ENCODE results near the gene WDR77.

The WDR77 gene

GRCh38 chr1:111439461-111440351 is 9.3 kb downstream of the WDR77 start:
- no peak for DNase-seq (ENCODE audit: low spot score)

DNA sequence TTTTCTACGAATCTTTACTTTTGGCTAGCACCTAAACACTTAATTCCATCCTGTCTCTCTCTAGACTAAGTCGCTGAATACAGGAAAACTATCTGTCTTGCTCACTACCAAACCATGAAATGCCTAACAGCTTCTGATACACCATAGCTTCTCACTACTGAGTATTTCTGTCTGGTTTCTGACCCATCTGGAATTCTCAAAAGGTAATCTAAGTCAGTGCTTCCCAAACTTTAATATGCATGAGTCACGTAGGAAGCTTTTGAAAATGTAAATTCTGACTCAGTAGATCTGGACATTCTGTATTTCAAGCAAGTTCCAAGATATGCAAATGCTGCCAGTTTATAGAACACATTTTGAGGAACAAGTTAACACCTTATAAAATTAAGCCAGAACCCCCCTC is 12.3 kb downstream of the WDR77 start:
- DNase-seq (ENCODE audit: low spot score): no peak

DNA sequence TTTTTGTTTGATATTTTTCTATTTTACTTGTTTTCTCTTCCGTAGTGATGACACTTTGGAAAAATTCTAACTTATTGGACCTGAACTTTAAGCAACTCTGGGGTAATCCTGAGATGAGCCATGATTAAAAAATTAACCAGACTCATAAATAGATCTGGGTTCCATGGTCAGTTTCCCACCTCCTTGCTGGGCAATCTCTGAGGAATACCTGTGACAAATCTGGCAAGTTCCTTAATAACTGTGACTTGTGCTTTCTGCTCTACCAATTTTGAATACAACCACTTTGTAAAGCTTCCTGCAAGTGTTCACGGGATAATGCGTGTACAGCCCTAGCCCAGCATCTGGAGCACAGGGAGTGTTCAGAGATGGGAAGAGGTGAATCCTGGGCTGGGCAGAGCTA is 24.8 kb downstream of the WDR77 start:
- no peak for DNase-seq (ENCODE audit: low spot score)

GRCh38 chr1:111422546-111423391 is 26.3 kb downstream of the WDR77 start:
- DNase-seq (ENCODE audit: low spot score): no peak

- no peak for DNase-seq (ENCODE audit: low spot score)
These were observed 28.7 kb downstream of the WDR77 start for GRCh38 chr1:111420377-111420776.

GRCh38 chr1:111419037-111419436 is 30.0 kb downstream of the WDR77 start:
- DNase-seq (ENCODE audit: low spot score): no peak

DNA sequence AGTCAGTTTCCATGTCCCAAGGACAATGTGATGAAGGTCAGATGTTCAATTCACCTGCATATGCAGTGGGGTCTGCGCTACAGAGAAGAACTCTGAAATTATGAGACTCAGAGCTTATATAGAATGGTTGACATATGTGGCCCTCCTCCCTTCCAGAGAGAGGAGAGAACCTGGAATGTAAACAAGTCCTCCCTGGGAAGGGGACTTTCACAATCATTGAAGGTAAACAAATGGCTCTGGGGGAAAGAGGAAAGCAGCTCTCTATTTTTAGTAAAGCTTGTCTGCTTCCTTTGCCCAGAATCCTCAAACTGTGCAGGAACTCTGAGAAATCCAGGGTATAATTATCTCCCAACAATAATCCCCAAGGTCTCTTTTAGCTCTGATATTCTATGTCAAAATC is 31.3 kb downstream of the WDR77 start:
- no peak for DNase-seq (ENCODE audit: low spot score)

DNA sequence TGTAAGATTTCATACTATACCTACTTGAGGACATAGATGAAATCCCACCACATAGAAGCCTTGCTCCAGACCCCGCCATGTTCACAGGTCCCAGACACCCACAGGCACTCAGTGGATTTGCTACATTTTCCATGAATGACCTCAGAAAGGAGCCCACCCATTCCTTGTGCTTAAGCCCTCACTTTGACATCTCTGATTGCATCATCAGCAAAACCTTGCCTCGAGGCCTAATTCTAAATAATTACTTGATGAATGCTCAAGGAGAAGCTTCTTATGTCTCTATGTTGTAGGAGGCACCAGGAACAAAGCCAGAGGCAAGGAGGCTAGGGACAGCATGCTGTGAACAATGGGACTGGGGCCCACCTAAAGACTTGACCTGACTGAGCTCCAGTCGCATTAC is 33.6 kb downstream of the WDR77 start:
- DNase-seq (ENCODE audit: low spot score): no peak

GRCh38 chr1:111414756-111415155 is 34.3 kb downstream of the WDR77 start:
- no peak for DNase-seq (ENCODE audit: low spot score)

DNA sequence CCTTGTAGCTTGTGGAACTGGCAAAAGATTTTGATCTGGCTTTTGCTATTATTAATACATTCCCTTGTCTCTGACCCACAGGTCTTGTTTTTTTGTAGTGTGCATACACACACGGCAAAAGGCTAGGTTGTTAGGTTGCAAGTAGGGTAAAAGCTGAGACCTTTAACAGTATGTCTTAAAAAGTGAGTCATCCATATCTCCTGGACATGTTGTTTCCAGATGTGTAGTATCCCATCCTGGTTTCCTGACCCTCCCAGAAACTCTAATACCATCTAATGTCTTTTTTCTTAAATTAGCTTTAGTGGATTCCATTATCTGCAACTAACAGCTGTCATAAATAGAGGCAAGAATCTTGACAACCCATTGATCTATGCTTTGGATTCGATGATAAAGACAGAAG is 36.2 kb downstream of the WDR77 start:
- DNase-seq (ENCODE audit: low spot score): no peak

GRCh38 chr1:111407301-111407700 is 41.8 kb downstream of the WDR77 start:
- DNase-seq (ENCODE audit: low spot score): no peak

DNA sequence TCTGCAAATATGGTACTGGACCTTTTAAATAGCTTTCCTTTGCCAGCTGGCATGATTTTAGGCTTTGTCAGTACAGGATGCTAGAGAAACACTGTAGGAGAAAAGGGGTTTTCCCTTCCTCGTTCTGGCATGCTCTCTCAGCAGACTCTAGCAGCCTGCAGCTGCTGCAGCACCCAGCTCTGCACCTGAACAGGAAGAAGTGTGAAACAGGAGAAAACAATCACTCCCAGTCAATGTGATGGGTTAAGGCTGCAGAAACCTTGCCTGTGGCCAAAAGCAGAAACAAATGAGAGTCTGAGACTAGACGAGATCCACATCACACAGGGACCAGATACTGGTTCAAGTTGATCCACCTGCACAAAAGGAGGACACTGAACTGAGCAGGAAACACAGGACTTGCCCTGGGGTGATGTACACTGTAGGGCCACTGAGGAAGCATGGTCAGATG is 42.7 kb downstream of the WDR77 start:
- peak; percentile 79 for DNase-seq (ENCODE audit: low spot score)

- peak; percentile 40 for DNase-seq (ENCODE audit: low spot score)
These were observed 44.5 kb downstream of the WDR77 start for GRCh38 chr1:111404588-111404987.

DNA sequence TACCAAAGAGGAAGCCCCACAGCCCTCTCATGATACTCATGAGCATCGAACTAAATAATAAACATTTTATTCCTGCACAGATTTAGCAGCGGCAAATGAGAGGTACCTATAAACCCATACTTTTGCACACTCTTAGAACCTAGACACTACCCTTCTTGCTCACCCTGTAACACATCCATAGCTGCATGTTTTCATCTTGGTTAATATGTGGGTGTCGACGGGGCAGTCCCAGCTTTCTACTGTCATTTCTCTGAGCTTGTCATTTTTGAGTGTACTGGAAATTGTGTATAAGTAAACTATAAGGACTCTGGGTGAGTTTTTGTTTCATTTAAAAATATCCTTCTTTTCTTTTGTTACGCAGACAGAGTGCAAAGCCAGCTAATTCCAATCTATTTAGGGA is 47.0 kb downstream of the WDR77 start:
- DNase-seq (ENCODE audit: low spot score): no peak

- DNase-seq (ENCODE audit: low spot score): peak; percentile 40
These were observed 49.1 kb downstream of the WDR77 start for GRCh38 chr1:111399792-111400610.

DNA sequence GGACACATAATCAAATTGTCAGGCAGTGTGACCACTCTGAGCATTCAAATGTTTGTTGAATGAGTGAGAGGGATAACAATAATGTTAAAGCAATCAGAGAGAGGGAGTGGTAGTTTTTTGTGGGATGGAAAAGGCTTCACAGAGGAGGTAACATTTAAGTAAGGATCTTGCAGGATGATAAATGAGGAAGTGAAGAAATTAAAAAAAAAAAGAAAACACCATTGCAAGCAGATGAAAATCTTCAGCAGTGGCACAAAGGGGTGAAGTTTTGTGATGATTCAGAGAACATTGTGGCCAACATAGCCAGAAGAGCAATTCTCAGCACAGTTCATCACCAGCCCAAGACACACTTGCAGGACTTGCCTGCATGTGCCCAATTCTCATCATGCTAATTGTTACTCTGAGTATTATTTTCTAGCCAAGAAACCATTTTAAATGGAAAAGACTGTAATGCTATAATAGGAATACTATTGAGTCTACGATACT is 56.6 kb downstream of the WDR77 start:
- DNase-seq (ENCODE audit: low spot score): no peak

GRCh38 chr1:111392042-111392441 is 57.0 kb downstream of the WDR77 start:
- no peak for DNase-seq (ENCODE audit: low spot score)

Data from germinal center (tissue), 1 donor.